GM12878 (cell line): Measurements from ENCODE around the gene OR2AE1. TPM values are rescaled to one million over a fixed set of nuclear protein-coding genes. Genes with fewer than 3 reads are reported as not detected.

Experiments
- ATF3 ChIP-seq: IDR thresholded peaks from 2 replicates; pipeline ENCODE4 v1.6.1; 2011; ENCODE audit warnings: low read depth, mild to moderate bottlenecking, low read length, moderate library complexity, borderline replicate concordance; ENCODE audit errors: extremely low read depth
- BACH1 ChIP-seq: fragments of 450-650 bp; IDR thresholded peaks from 2 replicates; pipeline ENCODE4 v1.6.1; 2017; ENCODE audit warnings: mild to moderate bottlenecking, borderline replicate concordance
- BRCA1 ChIP-seq: IDR thresholded peaks from 2 replicates; pipeline ENCODE4 v1.6.1; 2011; ENCODE audit warnings: low read depth, low read length, improper control_type of control experiment
- CBFB ChIP-seq: IDR thresholded peaks from 2 replicates; pipeline ENCODE4 v1.6.1; 2016; ENCODE audit warnings: antibody characterized with exemption, low read depth
- CREB1 ChIP-seq: IDR thresholded peaks from 2 replicates; pipeline ENCODE4 v1.6.1; 2012; ENCODE audit warnings: low read depth, mild to moderate bottlenecking, inconsistent platforms
- DPF2 ChIP-seq: fragments of 450-650 bp; IDR thresholded peaks from 2 replicates; pipeline ENCODE4 v1.6.1; 2017; ENCODE audit warnings: mild to moderate bottlenecking
- EP300 ChIP-seq, 2 experiments: fragments of 150-350 bp in 1 of 2; IDR thresholded peaks; 2 replicates each; pipeline ENCODE4 v1.6.1; 2011 to 2012; ENCODE audit warnings: low read depth in 2 of 2, low read length in 2 of 2, borderline replicate concordance in 1 of 2, improper control_type of control experiment in 1 of 2, inconsistent platforms in 1 of 2; ENCODE audit not compliant: control insufficient read depth in 1 of 2
- ESRRA ChIP-seq: IDR thresholded peaks from 2 replicates; pipeline ENCODE4 v1.6.1; 2012; ENCODE audit warnings: mild to moderate bottlenecking, low read length, improper control_type of control experiment
- GATAD2B ChIP-seq: fragments of 450-650 bp; conservative IDR thresholded peaks from 2 replicates; pipeline ENCODE4 v1.6.1; 2017; ENCODE audit warnings: low read depth, mild to moderate bottlenecking, moderate library complexity
- IKZF1 ChIP-seq: fragments of 450-650 bp; conservative IDR thresholded peaks from 2 replicates; pipeline ENCODE4 v1.6.1; 2017; ENCODE audit warnings: antibody characterized with exemption, mild to moderate bottlenecking
- KAT2A ChIP-seq: conservative IDR thresholded peaks from 2 replicates; pipeline ENCODE4 v1.6.1; 2011; ENCODE audit warnings: low read depth, low read length; ENCODE audit not compliant: control insufficient read depth
- MAX ChIP-seq: IDR thresholded peaks from 2 replicates; pipeline ENCODE4 v1.6.1; 2012; ENCODE audit warnings: low read depth, low read length, improper control_type of control experiment
- MEF2A ChIP-seq: IDR thresholded peaks from 2 replicates; pipeline ENCODE4 v1.6.1; 2011; ENCODE audit warnings: low read depth, mild to moderate bottlenecking, low read length, moderate library complexity; ENCODE audit not compliant: insufficient read depth
- MXI1 ChIP-seq: fragments of 150-350 bp; IDR thresholded peaks from 2 replicates; pipeline ENCODE4 v1.6.1; 2011; ENCODE audit warnings: low read depth, mild to moderate bottlenecking, inconsistent platforms, low read length, improper control_type of control experiment
- NFIC ChIP-seq: IDR thresholded peaks from 2 replicates; pipeline ENCODE4 v1.6.1; 2012; ENCODE audit warnings: low read depth, mild to moderate bottlenecking, inconsistent platforms, low read length, moderate library complexity
- NR2C1 ChIP-seq: fragments of 450-650 bp; IDR thresholded peaks from 2 replicates; pipeline ENCODE4 v1.6.1; 2017; ENCODE audit warnings: antibody characterized with exemption, mild to moderate bottlenecking, moderate library complexity
- NR2C2 ChIP-seq: IDR thresholded peaks from 2 replicates; pipeline ENCODE4 v1.6.1; 2011; ENCODE audit warnings: borderline replicate concordance, low read depth; ENCODE audit not compliant: control insufficient read depth, insufficient read length
- SIN3A ChIP-seq: IDR thresholded peaks from 2 replicates; pipeline ENCODE4 v1.6.1; 2012; ENCODE audit warnings: low read depth, low read length, improper control_type of control experiment
- SIX5 ChIP-seq: IDR thresholded peaks from 2 replicates; pipeline ENCODE4 v1.6.1; 2011; ENCODE audit warnings: mild to moderate bottlenecking, low read depth, low read length, moderate library complexity; ENCODE audit not compliant: severe bottlenecking
- SMAD1 ChIP-seq: fragments of 450-650 bp; IDR thresholded peaks from 2 replicates; pipeline ENCODE4 v1.6.1; 2018; ENCODE audit warnings: mild to moderate bottlenecking, low read depth; ENCODE audit not compliant: partially characterized antibody
- SREBF1 ChIP-seq: IDR thresholded peaks from 2 replicates; pipeline ENCODE4 v1.6.1; 2012; ENCODE audit warnings: mild to moderate bottlenecking, low read length
- ZNF622 ChIP-seq: fragments of 450-650 bp; IDR thresholded peaks from 2 replicates; pipeline ENCODE4 v1.6.1; 2017; ENCODE audit warnings: mild to moderate bottlenecking, inconsistent platforms
- polyA plus RNA-seq, 11 experiments: library from polyadenylated mRNA; depleted of rRNA in 4 of 11; unstranded in 6 of 11; stranded (reverse) in 5 of 11; fragments of >200 nt; fragmentation: Nextera tagmentation in 4 of 11; fragmentation: Illumina TruSeq in 1 of 11; extraction: Ambion mirVana in 4 of 11; extraction: Trizol in 1 of 11; gene quantifications; 1 replicate in 1 of 11; 2 replicates in 10 of 11; pipeline versions ENCODE4 v1.2.1 to v1.2.3, GENCODE V29; 2011 to 2016; ENCODE audit warnings: inconsistent platforms in 2 of 11, missing spikeins in 2 of 11, low read depth in 1 of 11
- total RNA-seq, 4 experiments: library from RNA; depleted of rRNA in 3 of 4; stranded (reverse); fragments of >200 nt in 3 of 4; fragmentation: Illumina TruSeq in 1 of 4; extraction: Trizol in 1 of 4; gene quantifications; 2 replicates each; pipeline versions ENCODE4 v1.2.1 to v1.2.3, GENCODE V29; 2013 to 2021
- TF ChIP-seq, protein P1 (sequence below): fragments of 450-650 bp; IDR thresholded peaks from 2 replicates; pipeline ENCODE4 v1.6.1; 2016; ENCODE audit warnings: mild to moderate bottlenecking
- TF ChIP-seq, protein P2 (sequence below): IDR thresholded peaks from 2 replicates; pipeline ENCODE4 v1.6.1; 2011; ENCODE audit warnings: borderline replicate concordance, low read depth, mild to moderate bottlenecking, moderate library complexity, low read length; ENCODE audit not compliant: insufficient read depth, poor library complexity, severe bottlenecking
- TF ChIP-seq, protein P3 (sequence below): fragments of 450-650 bp; IDR thresholded peaks from 2 replicates; pipeline ENCODE4 v1.6.1; 2018; ENCODE audit warnings: borderline replicate concordance, mild to moderate bottlenecking; ENCODE audit not compliant: partially characterized antibody

OR2AE1 gene
- total and polyA plus RNA-seq, 10 of the 15 experiments (the other 5 are each of a cell fraction or from before 2014, with no cell fraction given): 0.05 to 0.34 (median 0.18) TPM; not detected in 4

GRCh38 chr7:99918959-99919813 is 42.4 kb upstream of the OR2AE1 start, which contains the start of gene TRIM4 (continued):
- TF ChIP-seq NR2C1 (peak; percentile 91), GATAD2B (peak; percentile 88), CREB1 (peak; percentile 80; the same call in 1 of the 2 replicates), CBFB (peak; percentile 74), BRCA1 (0 out of 2 replicates have a peak, but pooled peaks have one; percentile 20), ESRRA (0 out of 2 replicates have a peak, but pooled peaks have one; percentile 27), ATF3 (no peak), MAX (peak; percentile 68; the same call in 1 of the 2 replicates), EP300 (IDR thresholded peaks at IDR 0.05; ENCODE audit: borderline replicate concordance in 1 of 2, control insufficient read depth in 1 of 2, low read depth in 2 of 2, low read length in 2 of 2) (no peak), KAT2A (no peak), DPF2 (peak; percentile 51; the same call in 1 of the 2 replicates), SREBF1 (no peak), IKZF1 (peak; percentile 83), SIN3A (peak; percentile 68), SIX5 (no peak), MXI1 (peak; percentile 66), SMAD1 (no peak), BACH1 (no peak), MEF2A (no peak), NFIC (no peak), ZNF622 (no peak), NR2C2 (no peak)
- TF ChIP-seq, protein P1, sequence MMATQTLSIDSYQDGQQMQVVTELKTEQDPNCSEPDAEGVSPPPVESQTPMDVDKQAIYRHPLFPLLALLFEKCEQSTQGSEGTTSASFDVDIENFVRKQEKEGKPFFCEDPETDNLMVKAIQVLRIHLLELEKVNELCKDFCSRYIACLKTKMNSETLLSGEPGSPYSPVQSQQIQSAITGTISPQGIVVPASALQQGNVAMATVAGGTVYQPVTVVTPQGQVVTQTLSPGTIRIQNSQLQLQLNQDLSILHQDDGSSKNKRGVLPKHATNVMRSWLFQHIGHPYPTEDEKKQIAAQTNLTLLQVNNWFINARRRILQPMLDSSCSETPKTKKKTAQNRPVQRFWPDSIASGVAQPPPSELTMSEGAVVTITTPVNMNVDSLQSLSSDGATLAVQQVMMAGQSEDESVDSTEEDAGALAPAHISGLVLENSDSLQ: peak; percentile 96
- TF ChIP-seq, protein P2, sequence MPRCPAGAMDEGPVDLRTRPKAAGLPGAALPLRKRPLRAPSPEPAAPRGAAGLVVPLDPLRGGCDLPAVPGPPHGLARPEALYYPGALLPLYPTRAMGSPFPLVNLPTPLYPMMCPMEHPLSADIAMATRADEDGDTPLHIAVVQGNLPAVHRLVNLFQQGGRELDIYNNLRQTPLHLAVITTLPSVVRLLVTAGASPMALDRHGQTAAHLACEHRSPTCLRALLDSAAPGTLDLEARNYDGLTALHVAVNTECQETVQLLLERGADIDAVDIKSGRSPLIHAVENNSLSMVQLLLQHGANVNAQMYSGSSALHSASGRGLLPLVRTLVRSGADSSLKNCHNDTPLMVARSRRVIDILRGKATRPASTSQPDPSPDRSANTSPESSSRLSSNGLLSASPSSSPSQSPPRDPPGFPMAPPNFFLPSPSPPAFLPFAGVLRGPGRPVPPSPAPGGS: no peak
- TF ChIP-seq, protein P3, sequence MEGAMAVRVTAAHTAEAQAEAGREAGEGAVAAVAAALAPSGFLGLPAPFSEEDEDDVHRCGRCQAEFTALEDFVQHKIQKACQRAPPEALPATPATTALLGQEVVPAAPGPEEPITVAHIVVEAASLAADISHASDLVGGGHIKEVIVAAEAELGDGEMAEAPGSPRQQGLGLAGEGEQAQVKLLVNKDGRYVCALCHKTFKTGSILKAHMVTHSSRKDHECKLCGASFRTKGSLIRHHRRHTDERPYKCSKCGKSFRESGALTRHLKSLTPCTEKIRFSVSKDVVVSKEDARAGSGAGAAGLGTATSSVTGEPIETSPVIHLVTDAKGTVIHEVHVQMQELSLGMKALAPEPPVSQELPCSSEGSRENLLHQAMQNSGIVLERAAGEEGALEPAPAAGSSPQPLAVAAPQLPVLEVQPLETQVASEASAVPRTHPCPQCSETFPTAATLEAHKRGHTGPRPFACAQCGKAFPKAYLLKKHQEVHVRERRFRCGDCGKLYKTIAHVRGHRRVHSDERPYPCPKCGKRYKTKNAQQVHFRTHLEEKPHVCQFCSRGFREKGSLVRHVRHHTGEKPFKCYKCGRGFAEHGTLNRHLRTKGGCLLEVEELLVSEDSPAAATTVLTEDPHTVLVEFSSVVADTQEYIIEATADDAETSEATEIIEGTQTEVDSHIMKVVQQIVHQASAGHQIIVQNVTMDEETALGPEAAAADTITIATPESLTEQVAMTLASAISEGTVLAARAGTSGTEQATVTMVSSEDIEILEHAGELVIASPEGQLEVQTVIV: peak; percentile 79
